Erythroblast (primary cell): ENCODE measurements around the gene CHRNA1.

ENCODE experiments used
- GATA1 ChIP-seq: IDR thresholded peaks from 2 replicates; pipeline ENCODE4 v1.6.1; 2011; ENCODE audit warnings: low read depth, mild to moderate bottlenecking, control low read depth, low read length, moderate library complexity
- POLR2A ChIP-seq: IDR thresholded peaks from 2 replicates; pipeline ENCODE4 v1.6.1; 2011; ENCODE audit warnings: mild to moderate bottlenecking, low read length

DNA sequence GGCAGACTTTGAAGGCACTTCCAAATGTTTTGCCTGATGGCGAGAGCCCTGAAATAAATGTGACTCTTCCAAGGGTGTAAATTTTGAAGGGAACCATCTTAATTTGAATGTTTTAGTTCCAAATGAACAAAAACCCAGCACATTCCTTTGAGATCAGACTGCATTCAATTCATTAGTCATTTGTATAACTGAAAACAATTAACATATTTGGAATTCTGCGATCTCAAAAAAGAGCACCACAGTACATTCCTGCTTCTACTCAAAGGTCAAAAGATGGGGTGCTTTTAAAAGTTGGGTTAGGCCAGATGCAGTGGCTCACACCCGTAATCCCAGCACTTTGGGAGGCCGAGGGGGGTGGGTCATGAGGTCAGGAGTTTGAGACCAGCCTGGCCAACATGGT, 38.2 kb upstream of the CHRNA1 start:
- TF ChIP-seq POLR2A, result no peak
- no peak for TF ChIP-seq GATA1
